ENCODE results near the gene VPS33A. TPM values are rescaled to one million over a fixed set of nuclear protein-coding genes. Genes with fewer than 3 reads are reported as not detected.

Gene VPS33A
- total RNA-seq, 1 experiment from 2014 or later: 37.6 TPM

- peak; percentile 97 for TF ChIP-seq ATF1 (CRISPR knock-in tag; IDR thresholded peaks at IDR 0.05)
- no peak for TF ChIP-seq RORB (CRISPR knock-in tag; IDR thresholded peaks at IDR 0.05)
- TF ChIP-seq GRHL2 (CRISPR knock-in tag; IDR thresholded peaks at IDR 0.05; ENCODE audit: insufficient replicate concordance, severe bottlenecking): no peak
- no peak; the same call in none of the 2 replicates for TF ChIP-seq USF2 (CRISPR knock-in tag; IDR thresholded peaks at IDR 0.05)
- TF ChIP-seq ZNF317 (CRISPR knock-in tag; IDR thresholded peaks at IDR 0.05; ENCODE audit: borderline replicate concordance, low read depth): peak; percentile 78
- no peak for TF ChIP-seq ZNF396 (CRISPR knock-in tag; IDR thresholded peaks at IDR 0.05; ENCODE audit: borderline replicate concordance)
- TF ChIP-seq ZBTB43 (CRISPR knock-in tag; IDR thresholded peaks at IDR 0.05): peak; percentile 93
- peak; percentile 87 for TF ChIP-seq USF1 (CRISPR knock-in tag; IDR thresholded peaks at IDR 0.05)
- peak; percentile 99 for TF ChIP-seq FOXP4 (CRISPR knock-in tag; IDR thresholded peaks at IDR 0.05)
- TF ChIP-seq ZNF138 (CRISPR knock-in tag; conservative IDR thresholded peaks at IDR 0.05): 0 out of 2 replicates have a peak, but pooled peaks have one; percentile 75
- TF ChIP-seq PRRX2 (CRISPR knock-in tag; IDR thresholded peaks at IDR 0.05): no peak
- peak; percentile 94 for TF ChIP-seq SMAD4 (CRISPR knock-in tag; IDR thresholded peaks at IDR 0.05)
- peak; percentile 98 for TF ChIP-seq RELA (CRISPR knock-in tag; IDR thresholded peaks at IDR 0.05; ENCODE audit: borderline replicate concordance)
- TF ChIP-seq ATF6 (CRISPR knock-in tag; IDR thresholded peaks at IDR 0.05): no peak; the same call in 1 of the 2 replicates
- peak; percentile 96 for TF ChIP-seq TEAD1 (CRISPR knock-in tag; IDR thresholded peaks at IDR 0.05)
- peak; percentile 95 for TF ChIP-seq FOXK1 (CRISPR knock-in tag; IDR thresholded peaks at IDR 0.05)
- peak; percentile 76 for TF ChIP-seq PRDM15 (CRISPR knock-in tag; IDR thresholded peaks at IDR 0.05)
- peak; percentile 85; the same call in 1 of the 2 replicates for TF ChIP-seq ELF4 (CRISPR knock-in tag; IDR thresholded peaks at IDR 0.05; ENCODE audit: low read depth)
- 0 out of 2 replicates have a peak, but pooled peaks have one; percentile 82 for TF ChIP-seq ZNF512 (CRISPR knock-in tag; IDR thresholded peaks at IDR 0.05; ENCODE audit: borderline replicate concordance)
- TF ChIP-seq E2F5 (CRISPR knock-in tag; IDR thresholded peaks at IDR 0.05): peak; percentile 91; the same call in 1 of the 2 replicates
- no peak for TF ChIP-seq JAZF1 (CRISPR knock-in tag; IDR thresholded peaks at IDR 0.05)
- TF ChIP-seq MLX (CRISPR knock-in tag; IDR thresholded peaks at IDR 0.05): peak; percentile 96
- peak; percentile 97 for TF ChIP-seq MYBL2 (CRISPR knock-in tag; IDR thresholded peaks at IDR 0.05)
These were observed 39.7 kb downstream of the VPS33A start (continued) for GRCh38 chr12:122226366-122227125.
